Suprapubic skin (tissue), 4 donors: ENCODE results near the gene IL20RA. TPM values are rescaled to one million over a fixed set of nuclear protein-coding genes. Genes with fewer than 3 reads are reported as not detected.

Experiments
- DNase-seq, 2 donors: peaks; one replicate each; pipeline ENCODE4 v3.0.0-alpha.2; 2019; ENCODE audit warnings: low spot score in 2 of 2
- H3K27ac ChIP-seq: fragments of 200-600 bp; sonication (generic); one replicate; pipeline ENCODE4 v1.5.1; 2019
- H3K27me3 ChIP-seq: fragments of 200-600 bp; sonication (generic); one replicate; pipeline ENCODE4 v1.5.1; 2019
- H3K36me3 ChIP-seq: fragments of 200-600 bp; sonication (generic); one replicate; pipeline ENCODE4 v1.5.1; 2019
- H3K4me1 ChIP-seq: fragments of 200-600 bp; sonication (generic); one replicate; pipeline ENCODE4 v1.5.1; 2019
- H3K4me3 ChIP-seq: fragments of 200-600 bp; sonication (generic); one replicate; pipeline ENCODE4 v1.5.1; 2019; ENCODE audit warnings: mild to moderate bottlenecking
- H3K9me3 ChIP-seq: fragments of 200-600 bp; sonication (generic); one replicate; pipeline ENCODE4 v1.5.1; 2019
- CTCF ChIP-seq, 2 donors: fragments of 200-600 bp in 1 of 2; fragments of 450-650 bp in 1 of 2; sonication (generic) in 1 of 2; IDR thresholded peaks; one replicate each; pipeline ENCODE4 v1.5.1; 2016 to 2019; ENCODE audit warnings: antibody characterized with exemption in 2 of 2, mild to moderate bottlenecking in 1 of 2, moderate library complexity in 1 of 2
- EP300 ChIP-seq: sonication (generic); formaldehyde crosslinking; IDR thresholded peaks from one replicate; pipeline ENCODE4 v1.6.1; 2017; ENCODE audit warnings: antibody characterized with exemption
- POLR2A ChIP-seq, 2 donors: fragments of 450-650 bp; IDR thresholded peaks; one replicate each; pipeline ENCODE4 v1.6.1; 2017; ENCODE audit warnings: antibody characterized with exemption in 2 of 2, mild to moderate bottlenecking in 2 of 2, moderate library complexity in 2 of 2
- POLR2AphosphoS5 ChIP-seq, 3 donors: sonication (generic); formaldehyde crosslinking; IDR thresholded peaks; one replicate each; pipeline ENCODE4 v1.6.1; 2017; ENCODE audit warnings: antibody characterized with exemption in 3 of 3
- WGBS: methylation state at CpG from one replicate; pipeline ENCODE4 v1.1.5; 2018; 5-methylcytosine and 5-hydroxymethylcytosine counted together
- total RNA-seq, 4 donors: library from RNA; depleted of rRNA; stranded (reverse); fragments of >200 nt; gene quantifications; one replicate each; pipeline ENCODE4 v1.1.0, GENCODE V29; 2016

The IL20RA gene
- total RNA-seq, 4 donors from 2014 or later, result 64.4 to 88.8 (median 72.2) TPM

GRCh38 chr6:137025786-137026730 lies 18.7 kb downstream of the IL20RA start:
- H3K36me3 ChIP-seq, result no peaks in the 10 kb centered on the region
- WGBS, result 57% methylated on average over 8 of the region's 8 CpGs
- no peak overlapping the region for H3K4me3 ChIP-seq
- no peak for DNase-seq
- H3K27ac ChIP-seq, result peak overlapping the region; percentile 89
- peaks cover 39% of the 10 kb centered on the region for H3K4me1 ChIP-seq
- H3K27me3 ChIP-seq, result no peaks in the 10 kb centered on the region
- TF ChIP-seq POLR2AphosphoS5 (IDR thresholded peaks at IDR 0.05) (peak in 1 of 3 donors; percentile 31), POLR2A (IDR thresholded peaks at IDR 0.05) (no peak), CTCF (IDR thresholded peaks at IDR 0.05) (no peak), EP300 (no peak)
- H3K9me3 ChIP-seq, result no peaks in the 10 kb centered on the region

- WGBS, result 49% methylated on average over 3 of the region's 3 CpGs
- no peak overlapping the region for H3K4me3 ChIP-seq
- H3K27ac ChIP-seq, result peak overlapping the region; percentile 89
- no peak for TF ChIP-seq POLR2A (IDR thresholded peaks at IDR 0.05)
- no peaks in the 10 kb centered on the region for H3K27me3 ChIP-seq
- H3K9me3 ChIP-seq, result no peaks in the 10 kb centered on the region
- peaks cover 40% of the 10 kb centered on the region for H3K4me1 ChIP-seq
- H3K36me3 ChIP-seq, result no peaks in the 10 kb centered on the region
- DNase-seq, result no peak
These were observed 20.4 kb downstream of the IL20RA start for GRCh38 chr6:137024237-137024990.

GRCh38 chr6:137020776-137021175 lies 24.0 kb downstream of the IL20RA start:
- H3K27me3 ChIP-seq, result no peaks in the 10 kb centered on the region
- TF ChIP-seq POLR2A (IDR thresholded peaks at IDR 0.05) (no peak), POLR2AphosphoS5 (IDR thresholded peaks at IDR 0.05) (no peak), EP300 (no peak), CTCF (IDR thresholded peaks at IDR 0.05) (no peak)
- H3K9me3 ChIP-seq, result no peaks in the 10 kb centered on the region
- H3K4me3 ChIP-seq, result no peak overlapping the region
- peaks cover 25% of the 10 kb centered on the region for H3K4me1 ChIP-seq
- 24% methylated on average over 4 of the region's 4 CpGs for WGBS
- peak overlapping the region; percentile 67 for H3K27ac ChIP-seq
- H3K36me3 ChIP-seq, result no peaks in the 10 kb centered on the region
- DNase-seq, result no peak

GRCh38 chr6:137019476-137020272 lies 25.1 kb downstream of the IL20RA start:
- no peaks in the 10 kb centered on the region for H3K36me3 ChIP-seq
- peak overlapping the region; percentile 23 for H3K27ac ChIP-seq
- H3K27me3 ChIP-seq, result no peaks in the 10 kb centered on the region
- no peak overlapping the region for H3K4me3 ChIP-seq
- peaks cover 16% of the 10 kb centered on the region for H3K4me1 ChIP-seq
- DNase-seq, result no peak
- H3K9me3 ChIP-seq, result no peaks in the 10 kb centered on the region
- TF ChIP-seq CTCF (IDR thresholded peaks at IDR 0.05), result no peak
- no peak for TF ChIP-seq POLR2A (IDR thresholded peaks at IDR 0.05)
- no peak for TF ChIP-seq POLR2AphosphoS5 (IDR thresholded peaks at IDR 0.05)
- no peak for TF ChIP-seq EP300
- 55% methylated on average over 4 of the region's 4 CpGs for WGBS

- H3K4me3 ChIP-seq, result no peak overlapping the region
- no peak overlapping the region for H3K27ac ChIP-seq
- H3K36me3 ChIP-seq, result no peaks in the 10 kb centered on the region
- H3K9me3 ChIP-seq, result no peaks in the 10 kb centered on the region
- DNase-seq, result no peak
- peaks cover 18% of the 10 kb centered on the region for H3K4me1 ChIP-seq
- 51% methylated on average over 3 of the region's 3 CpGs for WGBS
- no peaks in the 10 kb centered on the region for H3K27me3 ChIP-seq
- TF ChIP-seq EP300, result no peak
- no peak for TF ChIP-seq POLR2A (IDR thresholded peaks at IDR 0.05)
- TF ChIP-seq POLR2AphosphoS5 (IDR thresholded peaks at IDR 0.05), result no peak
- no peak for TF ChIP-seq CTCF (IDR thresholded peaks at IDR 0.05)
These were observed 27.7 kb downstream of the IL20RA start for GRCh38 chr6:137017081-137017480.
